GM12878 (cell line): ENCODE measurements around the gene GPBP1. TPM values are rescaled to one million over a fixed set of nuclear protein-coding genes. Genes with fewer than 3 reads are reported as not detected.

ENCODE experiments used
- ATAC-seq: fragments of 200-7000 bp; cut with Tn5 transposase; 3 replicates; pipeline ENCODE4 v1.9.1; 2020; ENCODE audit warnings: mild to moderate bottlenecking, moderate library complexity
- BruUV-seq: library from RNA; stranded (reverse); fragments of 400-500 nt; replicated peaks from 2 replicates; lab custom pipeline; 2021; lab: Mats Ljungman, UMichigan
- CTCF ChIA-PET: fragments of 300-600 bp; sonication (Branson Sonifier 250); formaldehyde crosslinking; extraction: SDS; loops from one replicate; lab custom pipeline; 2021; ENCODE audit warnings: inconsistent platforms; lab: Yijun Ruan, JAX
- POLR2A ChIA-PET: fragments of 350-600 bp; formaldehyde crosslinking; extraction: SDS; loops from one replicate; lab custom pipeline; 2021; ENCODE audit warnings: inconsistent platforms; lab: Charles Lee
- RAD21 ChIA-PET: fragments of 300-600 bp; sonication (Branson Sonifier 250); formaldehyde crosslinking; loops from one replicate; lab custom pipeline; 2023; ENCODE audit warnings: antibody characterized with exemption; ENCODE audit not compliant: unreplicated experiment; lab: Charles Lee
- SMC1A ChIA-PET: fragments of 300-600 bp; sonication (Branson Sonifier 250); formaldehyde crosslinking; loops from one replicate; lab custom pipeline; 2023; ENCODE audit not compliant: unreplicated experiment, uncharacterized antibody; lab: Charles Lee
- DNase-seq: peaks from one replicate; pipeline ENCODE4 v3.0.0-alpha.2; 2011; ENCODE audit warnings: low read depth, low spot score
- FAIRE-seq: peaks from 3 replicates; lab custom pipeline; 2011; peaks lifted over from hg19 to GRCh38; lab: Jason Lieb, UNC
- H2AFZ ChIP-seq: 2 replicates; pipeline ENCODE4 v1.6.0; 2011; ENCODE audit warnings: low read depth, low read length, control low read depth; ENCODE audit not compliant: control insufficient read depth
- H3K27ac ChIP-seq: 2 replicates; pipeline ENCODE4 v1.5.1; 2011; ENCODE audit warnings: control low read depth; ENCODE audit not compliant: control insufficient read depth, insufficient read depth
- H3K27me3 ChIP-seq, 2 experiments: replicated peaks in 1 of 2; 2 replicates each; pipeline versions ENCODE4 v1.6.0 to v1.6.1; 2011; ENCODE audit warnings: low read length in 1 of 2; ENCODE audit not compliant: control insufficient read depth in 2 of 2, insufficient read depth in 2 of 2
- H3K36me3 ChIP-seq, 2 experiments: 2 replicates each; pipeline ENCODE4 v1.5.1; 2011; ENCODE audit warnings: low read length in 1 of 2; ENCODE audit not compliant: control insufficient read depth in 2 of 2, insufficient read depth in 2 of 2
- H3K4me1 ChIP-seq: 2 replicates; pipeline ENCODE4 v1.6.1; 2011; ENCODE audit warnings: mild to moderate bottlenecking, low read length, moderate library complexity, mixed read lengths; ENCODE audit not compliant: control insufficient read depth, insufficient read depth
- H3K4me2 ChIP-seq: 2 replicates; pipeline ENCODE4 v1.6.0; 2011; ENCODE audit warnings: control low read depth; ENCODE audit not compliant: control insufficient read depth, insufficient read depth
- H3K4me3 ChIP-seq: fragments of 200-600 bp; sonication (generic); 2 replicates; pipeline ENCODE4 v1.5.1; 2016
- H3K79me2 ChIP-seq: 2 replicates; pipeline ENCODE4 v1.6.0; 2011; ENCODE audit warnings: low read length; ENCODE audit not compliant: control insufficient read depth, insufficient read depth
- H3K9ac ChIP-seq: 2 replicates; pipeline ENCODE4 v1.8.0; 2011; ENCODE audit warnings: low read length, control low read depth, mixed read lengths; ENCODE audit not compliant: control insufficient read depth, insufficient read depth
- H3K9me3 ChIP-seq: replicated peaks from 3 replicates; pipeline ENCODE4 v1.5.1; 2011; ENCODE audit warnings: mild to moderate bottlenecking, low read length; ENCODE audit not compliant: control insufficient read depth, insufficient read depth
- H4K20me1 ChIP-seq: 2 replicates; pipeline ENCODE4 v1.6.0; 2011; ENCODE audit not compliant: control insufficient read depth, insufficient read depth
- ATF7 ChIP-seq: fragments of 450-650 bp; IDR thresholded peaks from 2 replicates; pipeline ENCODE4 v1.6.1; 2016; ENCODE audit warnings: low read depth, mild to moderate bottlenecking
- FOXM1 ChIP-seq: IDR thresholded peaks from 2 replicates; pipeline ENCODE4 v1.6.1; 2012; ENCODE audit warnings: low read depth, mild to moderate bottlenecking, inconsistent platforms, low read length, moderate library complexity
- GABPA ChIP-seq: IDR thresholded peaks from 2 replicates; pipeline ENCODE4 v1.6.1; 2014; ENCODE audit warnings: antibody characterized with exemption, low read depth, mild to moderate bottlenecking, inconsistent platforms
- LARP7 ChIP-seq: fragments of 450-650 bp; IDR thresholded peaks from 2 replicates; pipeline ENCODE4 v1.6.1; 2017; ENCODE audit warnings: mild to moderate bottlenecking
- MEF2B ChIP-seq: fragments of 450-650 bp; IDR thresholded peaks from 2 replicates; pipeline ENCODE4 v1.6.1; 2018; ENCODE audit warnings: mild to moderate bottlenecking, moderate library complexity; ENCODE audit not compliant: partially characterized antibody, poor library complexity, severe bottlenecking
- NR2C1 ChIP-seq: fragments of 450-650 bp; IDR thresholded peaks from 2 replicates; pipeline ENCODE4 v1.6.1; 2017; ENCODE audit warnings: antibody characterized with exemption, mild to moderate bottlenecking, moderate library complexity
- NR2C2 ChIP-seq: IDR thresholded peaks from 2 replicates; pipeline ENCODE4 v1.6.1; 2011; ENCODE audit warnings: borderline replicate concordance, low read depth; ENCODE audit not compliant: control insufficient read depth, insufficient read length
- RCOR1 ChIP-seq: conservative IDR thresholded peaks from 2 replicates; pipeline ENCODE4 v1.6.1; 2012; ENCODE audit warnings: low read depth, low read length, improper control_type of control experiment
- SMAD1 ChIP-seq: fragments of 450-650 bp; IDR thresholded peaks from 2 replicates; pipeline ENCODE4 v1.6.1; 2018; ENCODE audit warnings: mild to moderate bottlenecking, low read depth; ENCODE audit not compliant: partially characterized antibody
- WGBS: methylation state at CpG from one replicate; pipeline ENCODE4 v1.1.6; 2016; ENCODE audit warnings: low lambda C conversion rate; ENCODE audit not compliant: insufficient replicate concordance, insufficient coverage; ENCODE audit errors: missing lambda C conversion rate; 5-methylcytosine and 5-hydroxymethylcytosine counted together
- in situ Hi-C: fragments of 300-500 bp; cut with MboI; formaldehyde crosslinking; loops from 9 replicates; pipeline ENCODE4 v1.14.3; 2018; ENCODE audit warnings: mixed read lengths
- intact Hi-C: fragments of 100-400 bp; cut with micrococcal nuclease; formaldehyde crosslinking; loops from one replicate; pipeline ENCODE4 v1.14.2; 2022; ENCODE audit not compliant: unreplicated experiment
- polyA plus RNA-seq, 11 experiments: library from polyadenylated mRNA; depleted of rRNA in 4 of 11; unstranded in 6 of 11; stranded (reverse) in 5 of 11; fragments of >200 nt; fragmentation: Nextera tagmentation in 4 of 11; fragmentation: Illumina TruSeq in 1 of 11; extraction: Ambion mirVana in 4 of 11; extraction: Trizol in 1 of 11; gene quantifications; 1 replicate in 1 of 11; 2 replicates in 10 of 11; pipeline versions ENCODE4 v1.2.1 to v1.2.3, GENCODE V29; 2011 to 2016; ENCODE audit warnings: inconsistent platforms in 2 of 11, missing spikeins in 2 of 11, low read depth in 1 of 11
- total RNA-seq, 4 experiments: library from RNA; depleted of rRNA in 3 of 4; stranded (reverse); fragments of >200 nt in 3 of 4; fragmentation: Illumina TruSeq in 1 of 4; extraction: Trizol in 1 of 4; gene quantifications; 2 replicates each; pipeline versions ENCODE4 v1.2.1 to v1.2.3, GENCODE V29; 2013 to 2021
- TF ChIP-seq, protein P1 (sequence below): IDR thresholded peaks from 2 replicates; pipeline ENCODE4 v1.6.1; 2012; ENCODE audit warnings: low read depth, low read length, improper control_type of control experiment

Gene GPBP1
- total and polyA plus RNA-seq, 10 of the 15 experiments (the other 5 are each of a cell fraction or from before 2014, with no cell fraction given) = 27.0 to 96.2 (median 55.4) TPM

DNA sequence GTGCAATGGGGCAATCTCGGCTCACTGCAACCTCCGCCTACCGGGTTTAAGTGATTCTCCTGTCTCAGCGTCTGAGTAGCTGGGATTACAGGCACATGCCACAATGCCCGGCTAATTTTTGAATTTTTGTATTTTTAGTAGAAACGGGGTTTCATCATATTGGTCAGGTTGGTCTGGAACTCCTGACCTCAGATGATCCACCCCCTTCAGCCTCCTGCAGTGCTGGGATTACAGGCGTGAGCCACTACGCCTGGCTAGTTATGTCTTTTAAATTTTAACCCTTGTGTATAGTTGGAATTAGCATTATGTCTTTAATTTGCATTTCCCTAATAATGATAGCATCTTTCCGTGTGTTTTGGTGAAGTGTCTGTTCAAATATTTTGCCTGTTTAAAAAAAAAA lies 11.5 kb downstream of the GPBP1 start:
- DNase-seq (no peak), ATAC-seq (no peak)
- intact Hi-C loops (no loop called here), in situ Hi-C loops (loop anchor here (25.0 kb wide), 1 partner anchor 1873 kb away; the partner anchor contains the start of genes DHX29 and MTREX)
- H3K4me3 ChIP-seq = no peak overlapping the region
- H3K27ac ChIP-seq = no peak overlapping the region
- ChIA-PET POLR2A (interaction anchor here (0.7 kb wide), 1 partner anchor 262 kb away, joined by 5 read pairs; no protein-coding TSS in a partner anchor), RAD21 (no interaction called here)
- H3K36me3 ChIP-seq = peaks cover 3 to 8% of the 10 kb centered on the region in 2 experiments; a peak in 3 of 4 replicates
- H3K4me1 ChIP-seq = peaks cover 32% of the 10 kb centered on the region
- H3K4me2 ChIP-seq = no peak overlapping the region
- peaks cover 6% of the 10 kb centered on the region for H4K20me1 ChIP-seq
- 60% methylated on average over 9 of the region's 9 CpGs for WGBS
- H2AFZ ChIP-seq = no peak overlapping the region
- no peaks in the 10 kb centered on the region; the same call in none of the 3 replicates for H3K9me3 ChIP-seq
- TF ChIP-seq FOXM1 = no peak
- no peak for TF ChIP-seq LARP7
- TF ChIP-seq GABPA = no peak
- no peak for TF ChIP-seq NR2C1
- no peak for TF ChIP-seq RCOR1
- no peak for TF ChIP-seq MEF2B
- TF ChIP-seq ATF7 = no peak
- TF ChIP-seq, protein P1, sequence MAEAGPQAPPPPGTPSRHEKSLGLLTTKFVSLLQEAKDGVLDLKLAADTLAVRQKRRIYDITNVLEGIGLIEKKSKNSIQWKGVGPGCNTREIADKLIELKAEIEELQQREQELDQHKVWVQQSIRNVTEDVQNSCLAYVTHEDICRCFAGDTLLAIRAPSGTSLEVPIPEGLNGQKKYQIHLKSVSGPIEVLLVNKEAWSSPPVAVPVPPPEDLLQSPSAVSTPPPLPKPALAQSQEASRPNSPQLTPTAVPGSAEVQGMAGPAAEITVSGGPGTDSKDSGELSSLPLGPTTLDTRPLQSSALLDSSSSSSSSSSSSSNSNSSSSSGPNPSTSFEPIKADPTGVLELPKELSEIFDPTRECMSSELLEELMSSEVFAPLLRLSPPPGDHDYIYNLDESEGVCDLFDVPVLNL = no peak
- no peak for TF ChIP-seq NR2C2
- TF ChIP-seq SMAD1 = no peak
- TF ChIP-seq, all 136 proteins: peak for 0
- H3K27me3 ChIP-seq = no peaks in the 10 kb centered on the region
- FAIRE-seq = no peak
- no peak overlapping the region for H3K9ac ChIP-seq
- H3K79me2 ChIP-seq = peaks cover 98% of the 10 kb centered on the region
- BruUV-seq = no TSS peak
- ChIA-PET SMC1A (no interaction called here), CTCF (no interaction called here)
